ENCODE results near the gene RNF214. TPM values are rescaled to one million over a fixed set of nuclear protein-coding genes. Genes with fewer than 3 reads are reported as not detected.

Gene RNF214
- total RNA-seq, 1 donor from 2014 or later = 10.7 TPM

DNA sequence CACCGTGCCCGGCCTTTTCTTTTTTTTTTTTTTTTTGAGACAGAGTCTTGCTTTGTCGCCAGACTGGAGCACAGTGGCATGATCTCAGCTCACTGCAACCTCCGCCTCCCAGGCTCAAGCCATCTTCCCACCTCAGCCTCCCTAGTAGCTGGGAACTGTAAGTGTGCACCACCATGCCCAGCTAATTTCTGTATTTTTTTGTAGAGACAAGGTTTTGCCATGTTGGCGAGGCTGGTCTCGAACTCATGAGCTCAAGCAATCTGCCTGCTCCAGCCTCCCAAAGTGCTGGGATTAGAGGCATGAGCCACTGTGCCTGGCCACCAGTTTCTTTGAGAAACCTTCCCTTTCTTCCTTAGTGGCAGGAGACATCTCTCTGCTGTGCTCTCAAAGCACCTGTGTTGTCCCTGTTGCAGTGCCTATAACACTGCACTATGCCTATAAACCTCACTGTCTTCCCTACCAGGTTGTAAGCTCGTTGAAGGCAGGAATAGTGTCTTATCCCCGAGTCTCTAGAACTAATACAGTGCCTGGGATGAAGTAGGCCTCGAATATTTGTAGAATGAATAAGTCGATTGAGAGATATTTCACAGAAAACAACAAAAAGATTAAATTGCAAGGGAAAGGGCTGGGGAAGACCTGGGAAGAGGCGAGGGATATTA, 19.6 kb upstream of the RNF214 start:
- DNase-seq (ENCODE audit: low spot score) = no peak
- ATAC-seq = no peak

DNA sequence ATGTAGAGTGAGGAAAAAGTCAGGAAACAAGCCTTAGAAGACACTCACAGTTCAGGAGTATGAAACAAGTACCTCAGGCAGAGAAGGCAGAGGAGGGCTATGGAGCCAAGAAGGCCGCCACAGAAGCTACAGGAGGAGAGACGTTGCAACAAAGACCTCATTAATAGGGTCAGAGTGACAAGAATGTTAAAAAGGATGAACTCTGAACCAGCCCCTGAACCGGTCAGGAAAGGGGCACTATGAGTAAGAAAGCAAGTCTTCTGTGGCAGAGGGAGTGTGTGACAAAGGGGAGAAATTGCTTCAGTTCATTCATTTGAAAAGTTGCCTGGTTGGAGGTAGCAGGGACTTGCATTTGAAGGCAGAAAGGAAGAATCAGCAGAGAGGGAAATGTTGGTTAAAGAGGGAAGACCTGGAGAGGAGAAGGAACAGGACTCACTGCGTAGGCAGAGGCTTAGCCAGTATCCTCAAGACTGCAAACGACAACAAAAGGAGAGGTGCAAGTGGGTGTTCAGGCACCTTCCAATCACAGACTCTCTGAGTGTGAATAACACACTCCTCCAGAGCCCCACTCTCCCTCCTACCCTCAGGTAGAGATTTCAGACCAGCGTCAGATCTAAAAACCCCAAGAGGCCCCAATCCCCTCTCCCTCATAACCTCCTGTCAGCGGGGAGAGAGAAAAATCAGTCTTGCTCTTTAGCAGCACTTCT, 17.9 kb upstream of the RNF214 start:
- no peak for ATAC-seq
- DNase-seq (ENCODE audit: low spot score) = no peak

DNA sequence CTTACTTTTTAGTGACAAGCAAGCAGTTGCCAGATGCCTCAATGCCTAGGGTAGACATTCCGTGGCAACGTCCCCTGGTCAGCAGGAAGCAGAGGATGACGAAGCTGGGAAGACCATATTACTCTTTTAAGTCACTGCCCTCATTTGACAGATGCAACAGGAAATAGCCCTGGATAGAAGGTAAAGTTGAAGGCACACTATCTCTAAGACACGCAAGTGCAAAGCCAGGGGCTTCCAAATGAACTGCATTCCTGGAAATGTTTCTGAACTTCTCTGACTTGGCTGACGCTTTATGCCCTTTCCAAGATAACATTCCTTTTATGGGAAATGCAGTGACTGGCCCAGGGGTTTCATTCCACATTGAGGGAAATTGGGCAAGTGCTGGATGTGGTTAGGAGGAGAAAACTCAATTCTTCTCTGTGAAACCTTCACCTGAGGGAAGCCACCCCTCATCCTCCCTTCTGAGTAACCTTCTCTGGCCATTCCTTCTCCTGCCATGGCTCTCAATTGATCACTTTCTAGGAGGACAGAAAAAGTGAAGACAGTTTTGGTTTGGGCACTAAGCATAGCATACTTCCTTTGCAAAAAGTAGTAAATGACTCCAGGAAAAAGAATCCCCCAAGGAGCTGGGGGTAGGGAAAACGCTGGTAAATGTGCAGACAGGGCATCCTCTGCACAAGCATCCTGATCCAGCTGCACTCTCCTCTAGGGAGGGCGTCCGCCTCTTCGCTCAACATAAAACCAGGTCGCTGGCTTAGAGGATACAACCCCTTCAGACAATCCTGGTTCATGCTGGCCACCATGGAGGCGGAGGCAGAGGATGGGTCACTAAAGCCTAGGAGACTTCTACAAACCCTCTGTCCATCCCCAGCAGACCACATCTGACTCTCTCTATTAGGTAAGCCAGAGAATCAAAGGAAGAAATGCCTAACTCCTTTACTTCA, 15.1 kb upstream of the RNF214 start:
- peak; percentile 18 for ATAC-seq
- no peak for DNase-seq (ENCODE audit: low spot score)

DNA sequence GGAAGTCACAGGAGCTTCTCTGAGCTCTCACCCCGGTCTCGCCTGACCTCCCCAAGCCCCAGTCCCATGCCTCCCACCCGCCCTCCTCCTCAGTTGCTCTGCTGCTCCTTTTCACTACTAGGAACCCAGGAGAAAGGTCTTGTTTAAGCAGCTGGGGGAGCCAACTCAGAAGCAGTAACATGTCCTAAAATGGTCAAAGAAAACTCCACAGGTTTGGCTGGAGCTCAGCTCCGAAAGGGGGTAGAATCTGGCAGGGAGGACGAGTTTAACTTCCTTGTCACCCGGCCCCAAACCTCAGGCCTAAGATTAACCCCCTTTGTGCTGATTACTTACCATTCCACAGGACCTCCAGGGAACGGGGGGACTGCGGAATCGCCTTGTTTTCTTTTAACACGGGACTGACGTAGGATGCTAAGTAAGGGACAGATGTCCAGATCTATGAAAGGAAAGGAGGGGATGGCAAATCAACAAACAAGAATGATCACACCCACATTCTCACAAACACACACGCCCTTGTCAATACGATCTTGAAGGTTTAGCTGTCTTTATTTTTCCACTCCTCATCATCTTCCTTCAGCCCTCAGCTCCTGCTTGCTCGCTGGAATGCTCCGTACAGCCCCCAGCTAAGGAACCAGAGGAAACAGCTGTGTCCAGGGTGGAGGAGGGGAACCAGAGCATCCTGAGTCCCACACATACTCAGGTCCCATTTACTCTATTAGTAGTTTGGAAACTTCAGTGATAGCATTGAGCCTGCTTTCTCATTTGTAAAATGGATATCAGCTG, 14.1 kb upstream of the RNF214 start:
- DNase-seq (ENCODE audit: low spot score) = no peak
- peak; percentile 10 for ATAC-seq

DNA sequence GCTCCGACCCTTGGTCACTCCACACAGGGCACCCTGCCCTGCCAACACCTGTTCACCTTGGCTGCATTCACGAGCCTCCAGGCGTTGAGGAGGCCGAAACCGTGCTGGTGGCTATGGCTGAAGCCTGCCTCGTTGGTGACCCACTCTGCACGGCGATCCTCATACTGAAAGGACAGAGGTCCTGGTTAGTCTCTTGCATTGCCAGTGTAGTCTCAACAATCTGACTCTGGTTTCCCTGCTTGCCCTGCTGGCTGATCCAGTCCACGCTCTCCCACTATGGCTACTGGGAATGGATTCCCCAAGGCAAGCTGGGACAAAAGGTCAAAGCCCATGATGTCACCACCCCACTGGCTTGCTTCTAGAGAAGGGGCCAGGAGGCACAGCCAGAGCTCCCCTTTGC, 13.5 kb upstream of the RNF214 start:
- no peak for DNase-seq (ENCODE audit: low spot score)
- no peak for ATAC-seq

DNA sequence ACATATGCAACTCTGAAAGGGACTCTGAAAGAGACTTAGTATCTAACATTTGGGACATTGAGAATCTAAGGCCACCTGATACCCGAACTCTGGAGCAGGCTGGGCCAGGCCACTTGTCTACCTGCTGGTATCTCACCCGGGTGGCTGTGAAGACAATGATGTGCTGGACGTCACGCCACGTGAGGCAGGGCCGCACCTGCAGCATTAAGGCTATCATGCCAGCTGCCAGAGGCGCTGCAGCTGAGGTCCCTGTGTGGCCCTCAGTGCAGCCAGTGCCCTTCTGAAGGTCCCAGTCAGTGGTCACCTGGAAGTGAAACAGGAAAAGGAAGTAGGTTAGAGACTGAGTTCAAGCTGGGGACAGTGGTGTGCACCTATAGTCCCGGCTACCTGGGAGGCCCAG, 13.0 kb upstream of the RNF214 start:
- ATAC-seq = no peak
- no peak for DNase-seq (ENCODE audit: low spot score)

DNA sequence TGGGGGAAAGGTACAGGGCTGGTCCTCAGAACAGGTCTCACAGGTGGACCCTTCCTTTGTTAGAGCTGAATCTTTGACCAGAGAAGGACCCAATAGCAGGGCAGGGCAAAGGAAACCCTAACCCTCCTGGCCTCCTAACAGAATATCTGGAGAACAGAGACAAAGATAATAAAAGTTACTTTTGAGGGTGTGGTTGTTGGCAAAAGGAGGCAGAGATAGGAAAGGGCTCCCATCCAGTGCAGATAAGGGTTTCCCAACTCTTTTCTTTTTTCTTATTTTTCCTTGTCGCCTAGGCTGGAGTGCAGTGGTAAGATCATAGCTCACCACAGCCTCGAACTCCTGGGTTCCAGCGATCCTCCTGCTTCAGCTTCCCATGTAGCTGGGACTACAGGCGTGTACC, 12.5 kb upstream of the RNF214 start:
- DNase-seq (ENCODE audit: low spot score) = no peak
- ATAC-seq = no peak

DNA sequence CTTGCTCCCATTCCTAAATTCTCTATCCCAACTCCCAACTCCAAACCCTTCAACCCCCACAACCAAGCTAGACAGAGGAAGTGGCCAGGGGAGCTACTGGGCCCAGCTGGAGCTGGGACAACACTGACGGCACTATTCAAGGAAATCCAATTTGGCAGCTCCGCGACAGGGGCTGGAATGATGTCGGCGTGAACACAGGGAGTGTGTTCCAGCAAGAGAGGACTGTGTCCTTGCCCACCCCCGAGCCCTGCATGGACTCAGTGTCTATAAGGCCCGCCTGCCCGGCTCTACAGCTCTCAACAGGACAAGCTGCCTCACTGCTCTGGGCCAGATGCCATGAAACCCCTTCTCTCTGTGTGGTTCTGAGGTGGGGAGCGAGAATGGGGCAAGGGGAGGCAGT, 11.9 kb upstream of the RNF214 start:
- DNase-seq (ENCODE audit: low spot score) (no peak), ATAC-seq (peak; percentile 16)

DNA sequence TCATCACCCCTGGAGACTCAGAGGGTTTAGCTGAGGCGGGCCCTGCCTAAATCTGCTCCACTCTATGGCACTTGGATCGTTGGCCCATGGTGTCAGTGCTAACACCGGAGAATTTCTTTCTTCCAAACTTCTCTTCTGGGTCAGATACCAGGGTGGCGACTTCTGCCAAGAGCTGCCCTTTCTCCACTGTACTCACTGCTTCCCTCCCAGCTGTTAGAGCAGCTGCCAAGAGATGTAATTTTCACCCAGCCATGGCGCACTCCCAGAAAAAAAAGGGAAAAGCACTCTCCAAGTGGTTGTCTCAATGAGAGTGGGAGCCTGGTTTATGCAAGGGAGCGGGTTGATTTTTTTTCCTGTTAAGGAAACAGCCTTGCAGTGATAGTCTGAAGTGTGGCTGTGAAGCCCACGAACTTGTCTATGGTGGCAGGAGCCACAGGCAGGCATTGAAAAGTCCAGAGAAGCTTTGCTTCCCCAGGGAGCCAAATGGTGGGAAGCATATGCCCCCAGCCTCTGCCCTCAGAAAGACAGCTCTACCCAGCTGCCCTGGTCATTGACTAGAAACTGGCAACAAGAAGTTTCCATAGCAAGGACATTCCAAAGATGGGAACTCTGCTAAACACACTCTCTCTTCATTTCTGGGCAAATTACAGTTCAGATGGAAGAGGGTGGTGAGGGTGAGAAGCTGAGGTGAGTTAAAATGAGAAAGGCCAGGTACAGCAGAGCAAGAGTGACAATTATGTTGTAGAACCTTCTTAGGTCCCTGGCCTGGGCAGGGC, 11.3 kb upstream of the RNF214 start:
- DNase-seq (ENCODE audit: low spot score) (no peak), ATAC-seq (no peak)

DNA sequence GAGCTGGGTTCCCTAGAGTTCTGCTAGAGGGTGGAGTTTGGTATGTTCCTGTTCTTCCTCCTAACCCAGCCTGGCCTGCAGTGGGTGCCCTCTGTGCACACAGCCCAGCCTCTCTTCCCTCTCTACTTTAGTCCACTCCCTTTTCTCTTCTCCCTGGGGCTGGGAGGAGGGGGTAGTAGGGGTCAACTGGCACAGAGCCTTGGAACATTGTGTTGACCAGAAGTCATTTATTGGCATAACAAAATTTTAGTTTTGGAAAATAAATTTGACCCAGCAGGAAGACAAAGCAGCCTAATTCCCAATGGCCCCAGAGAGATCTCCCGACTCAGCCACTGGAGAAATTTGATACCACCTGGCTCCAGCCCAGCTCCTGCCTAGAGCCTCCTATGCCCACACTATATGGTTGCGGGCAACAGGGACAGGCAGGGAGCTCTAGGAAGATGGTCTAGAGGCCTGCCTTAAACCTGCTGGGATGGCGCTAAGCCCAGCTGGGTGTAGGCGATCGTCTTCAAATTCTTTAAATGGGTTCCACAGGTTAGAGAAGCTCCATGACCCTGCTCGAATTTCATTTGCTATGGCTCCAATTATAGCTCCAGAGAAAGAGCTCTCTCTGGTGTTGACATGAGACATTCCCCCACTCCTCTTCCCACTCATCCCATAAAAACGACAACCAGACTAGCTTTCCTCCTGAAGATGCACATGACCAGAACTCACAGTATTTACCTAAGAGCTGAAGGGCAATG, 10.5 kb upstream of the RNF214 start:
- ATAC-seq = peak; percentile 15
- DNase-seq (ENCODE audit: low spot score) = no peak

DNA sequence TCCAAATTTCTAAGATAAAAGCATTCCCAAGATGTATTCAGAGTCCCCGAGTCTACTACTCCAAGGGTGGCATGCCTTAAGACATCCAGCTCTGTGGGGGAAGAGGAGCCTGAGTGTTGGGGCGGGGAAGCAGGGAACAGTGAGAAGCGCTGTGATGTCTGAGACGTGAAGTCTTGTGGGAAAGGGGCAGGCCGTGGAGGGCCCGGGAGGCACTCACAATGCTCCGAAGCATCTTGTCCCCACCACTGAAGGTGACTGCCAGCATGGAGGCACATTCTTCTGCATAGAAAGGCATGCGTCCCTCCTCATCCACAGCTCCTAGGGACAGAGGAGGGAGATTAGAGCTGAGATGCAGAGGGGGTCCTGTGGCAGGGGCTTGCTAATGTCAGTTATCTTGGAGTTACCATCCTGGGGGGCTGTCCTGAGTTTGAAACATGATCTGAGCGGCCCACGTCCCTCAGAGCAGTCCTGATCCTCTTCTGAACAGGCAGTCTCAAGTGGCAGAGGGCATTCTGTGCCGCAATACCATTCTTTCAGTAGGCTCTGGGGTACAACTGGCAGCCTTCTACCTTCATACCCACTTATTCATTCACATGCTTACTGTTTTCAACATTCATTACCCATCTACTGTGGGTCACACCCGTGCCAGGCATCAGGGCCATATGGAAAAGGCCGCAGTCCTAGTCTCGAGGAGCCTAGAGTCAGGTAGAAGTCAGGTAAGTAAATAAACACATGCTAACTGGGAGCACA, 9.3 kb upstream of the RNF214 start:
- no peak for DNase-seq (ENCODE audit: low spot score)
- ATAC-seq = no peak

DNA sequence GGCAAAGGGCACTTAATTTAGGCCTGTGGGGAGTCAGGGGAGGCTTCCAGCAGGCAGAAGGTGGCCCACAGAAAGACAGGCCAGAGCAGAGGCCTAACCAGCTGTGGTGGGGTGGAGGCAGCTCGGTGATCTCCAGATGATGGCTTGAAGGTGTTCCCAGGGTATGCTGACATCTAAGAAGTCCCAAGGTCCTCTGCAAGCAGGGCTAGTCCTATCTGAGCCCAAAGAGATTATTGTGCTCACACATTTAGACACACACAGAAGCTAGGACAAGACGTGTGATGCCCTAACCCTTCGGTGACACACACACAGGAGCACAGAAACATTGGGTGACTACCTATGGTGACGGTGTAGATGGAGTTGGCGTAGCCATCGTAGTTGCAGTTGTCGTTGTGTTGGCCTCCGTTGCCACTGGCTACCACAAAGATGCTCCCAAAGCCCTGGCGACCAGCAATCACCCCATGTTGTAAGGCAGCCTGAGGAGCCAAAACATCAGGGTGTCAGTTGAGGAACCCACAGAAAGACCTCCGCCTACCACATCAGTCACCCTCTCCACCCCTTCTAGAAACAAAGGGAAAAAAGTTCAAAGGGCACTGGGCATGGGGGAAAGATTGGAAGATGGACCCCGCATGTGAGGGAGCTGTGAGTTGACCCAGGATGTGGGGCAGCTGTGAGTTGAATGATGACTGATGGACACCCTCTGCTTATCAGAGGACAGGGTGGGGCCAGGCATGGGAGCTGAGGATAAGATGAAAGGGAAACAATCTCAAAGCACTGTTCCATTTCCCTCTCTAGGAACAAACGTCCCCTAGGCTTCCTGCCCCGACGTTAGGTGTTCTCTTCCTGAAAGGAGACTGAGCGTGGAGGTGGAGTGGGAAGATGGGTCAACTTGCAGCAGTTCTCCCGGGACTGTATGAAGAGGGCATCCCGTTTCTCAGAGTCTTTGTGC, 8.5 kb upstream of the RNF214 start:
- ATAC-seq (no peak), DNase-seq (ENCODE audit: low spot score) (no peak)

DNA sequence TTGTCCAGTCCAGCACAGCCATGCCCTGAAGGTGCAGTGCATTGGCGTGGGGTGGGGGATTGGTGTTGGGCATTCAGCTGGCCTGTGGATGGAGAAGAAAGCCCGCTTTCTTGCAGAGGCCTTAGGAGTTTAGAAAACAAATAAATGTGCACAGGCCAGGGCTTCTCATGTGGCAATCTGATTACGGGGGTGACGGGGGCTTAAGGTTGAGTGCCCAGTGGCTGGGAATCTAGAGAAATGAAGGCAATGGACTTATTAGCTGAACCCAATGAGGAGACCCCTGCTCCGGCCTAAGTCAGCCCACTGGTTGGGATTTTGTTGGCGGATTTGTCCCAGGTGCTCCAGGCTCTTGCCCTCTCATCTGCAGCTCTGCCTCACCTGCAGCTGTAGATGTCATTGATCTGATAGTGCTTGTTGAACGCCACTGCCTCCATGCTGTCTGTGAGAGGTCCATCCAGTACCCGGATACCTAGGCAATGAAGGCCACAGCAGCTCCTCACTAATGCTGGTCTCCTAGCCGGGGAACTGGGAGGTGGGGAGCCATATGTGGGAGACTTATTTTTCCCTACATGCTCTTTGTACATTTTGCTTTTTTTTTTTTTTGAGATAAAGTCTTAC, 6.8 kb upstream of the RNF214 start:
- ATAC-seq = no peak
- peak; percentile 42 for DNase-seq (ENCODE audit: low spot score)

DNA sequence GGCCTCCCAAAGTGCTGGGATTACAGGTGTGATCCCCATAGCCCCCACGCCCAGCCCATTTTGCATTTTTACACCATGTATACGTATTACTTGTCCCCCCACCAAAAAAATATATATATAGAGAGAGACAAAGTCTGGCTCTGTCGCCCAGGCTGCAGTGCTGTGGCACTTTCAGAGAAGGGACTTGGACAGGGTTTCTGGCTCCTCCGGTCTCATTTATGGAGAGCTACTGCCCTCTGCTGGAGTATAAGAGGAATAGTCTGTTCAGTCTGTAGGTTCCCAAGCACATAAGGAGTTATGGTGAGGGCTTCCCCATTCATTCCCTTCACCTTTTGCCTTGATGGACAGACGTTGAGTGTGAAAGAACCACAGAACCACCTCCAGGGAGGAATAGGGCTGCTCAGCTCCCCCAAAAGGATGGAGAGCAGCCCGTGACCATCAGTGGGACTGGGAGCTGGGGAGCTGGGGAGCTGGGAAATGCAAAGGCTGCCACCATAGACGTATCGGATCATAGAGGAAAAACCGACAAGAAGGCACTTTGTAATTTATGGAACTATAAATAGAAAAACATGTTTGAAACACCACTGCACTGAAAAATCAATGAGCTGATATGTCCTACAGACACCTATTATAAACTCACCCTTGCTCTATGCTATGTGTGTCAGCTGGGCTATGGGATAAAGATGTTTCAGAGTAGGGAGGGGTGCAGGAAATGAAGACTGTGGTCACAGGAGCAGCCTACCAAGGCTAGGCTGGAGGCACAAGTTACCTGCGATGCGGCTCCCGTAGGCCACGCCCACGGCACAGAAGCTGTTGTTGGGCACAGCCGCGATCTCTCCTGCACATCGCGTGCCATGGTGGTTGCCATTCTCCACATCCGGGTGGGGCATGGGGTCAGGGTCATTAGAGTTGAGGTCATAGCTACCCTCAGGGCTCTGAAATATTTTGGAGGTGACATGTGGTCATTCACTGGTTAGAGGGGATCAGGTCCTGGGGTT, 5.8 kb upstream of the RNF214 start:
- ATAC-seq = peak; percentile 94
- DNase-seq (ENCODE audit: low spot score) = peak; percentile 41

DNA sequence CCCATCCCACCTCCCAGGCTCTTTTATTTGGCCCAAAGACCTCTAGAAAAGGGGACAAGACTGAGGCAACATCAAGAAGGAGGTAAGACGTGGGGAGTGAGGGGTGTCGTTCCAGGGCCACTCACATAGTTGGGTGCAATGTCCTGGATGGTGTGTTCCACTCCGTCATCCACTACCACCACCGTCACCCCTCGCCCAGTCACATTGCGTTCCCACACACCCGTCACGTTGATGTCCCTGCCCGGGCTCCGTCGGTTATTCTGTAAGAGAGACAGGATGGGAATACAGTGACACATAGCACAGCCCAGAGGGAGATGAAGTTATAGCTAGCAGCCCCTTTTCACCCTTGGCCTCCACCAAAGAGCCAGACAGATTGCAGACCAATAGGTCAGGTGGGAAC, 4.4 kb upstream of the RNF214 start:
- DNase-seq (ENCODE audit: low spot score) (no peak), ATAC-seq (no peak)

DNA sequence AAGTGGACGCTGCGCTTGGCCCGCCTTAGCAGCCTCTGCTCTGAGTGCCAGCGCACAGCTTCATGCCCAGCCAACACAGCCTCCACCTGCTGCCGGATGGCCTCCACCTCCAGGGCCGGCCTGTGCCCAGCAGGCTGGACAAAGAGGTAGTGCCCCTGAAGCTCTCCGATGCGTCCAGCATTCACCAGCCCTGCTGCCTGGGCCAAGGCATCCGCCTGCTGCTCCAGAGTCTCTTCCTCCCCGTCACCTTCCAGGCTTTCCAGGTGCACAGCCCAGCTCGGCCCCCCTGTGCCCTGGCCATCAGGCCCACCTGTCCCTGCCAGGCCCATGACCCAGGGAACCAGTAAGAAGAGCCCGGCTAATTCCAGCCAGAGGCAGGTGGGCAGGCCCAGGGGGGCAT, 3.1 kb upstream of the RNF214 start:
- DNase-seq (ENCODE audit: low spot score) (no peak), ATAC-seq (no peak)
